HG03378 (cell line): ENCODE measurements around the gene FHOD3.

ENCODE experiments used
- ATAC-seq: cut with Tn5 transposase; IDR thresholded peaks from one replicate; pipeline ENCODE4 v1.9.1; 2021; ENCODE audit warnings: mild to moderate bottlenecking, moderate library complexity; ENCODE audit not compliant: unreplicated experiment

Gene FHOD3

GRCh38 chr18:36680042-36680441 lies 382.5 kb downstream of the FHOD3 start:
- ATAC-seq, result no peak

- no peak for ATAC-seq
These were observed 388.1 kb downstream of the FHOD3 start for GRCh38 chr18:36685580-36685979.

GRCh38 chr18:36688020-36688965 lies 390.8 kb downstream of the FHOD3 start:
- ATAC-seq, result peak; percentile 63

- no peak for ATAC-seq
These were observed 394.9 kb downstream of the FHOD3 start for GRCh38 chr18:36692371-36692770.

GRCh38 chr18:36692921-36693332 lies 395.4 kb downstream of the FHOD3 start:
- no peak for ATAC-seq

- ATAC-seq, result no peak
These were observed 396.6 kb downstream of the FHOD3 start for GRCh38 chr18:36693931-36694620.

- ATAC-seq, result no peak
These were observed 398.3 kb downstream of the FHOD3 start for GRCh38 chr18:36695806-36696205.

- ATAC-seq, result no peak
These were observed 400.4 kb downstream of the FHOD3 start for GRCh38 chr18:36697905-36698304.

- no peak for ATAC-seq
These were observed 403.4 kb downstream of the FHOD3 start for GRCh38 chr18:36700955-36701354.

GRCh38 chr18:36702401-36703013 lies 405.0 kb downstream of the FHOD3 start:
- ATAC-seq, result no peak

GRCh38 chr18:36704156-36704555 lies 406.6 kb downstream of the FHOD3 start:
- no peak for ATAC-seq

- no peak for ATAC-seq
These were observed 408.8 kb downstream of the FHOD3 start for GRCh38 chr18:36706134-36706881.

- ATAC-seq, result no peak
These were observed 410.9 kb downstream of the FHOD3 start for GRCh38 chr18:36708366-36708765.

GRCh38 chr18:36709315-36709714 lies 411.8 kb downstream of the FHOD3 start:
- ATAC-seq, result no peak

GRCh38 chr18:36711014-36711725 lies 413.7 kb downstream of the FHOD3 start:
- ATAC-seq, result no peak

GRCh38 chr18:36711813-36712444 lies 414.4 kb downstream of the FHOD3 start:
- no peak for ATAC-seq

GRCh38 chr18:36714476-36714875 lies 417.0 kb downstream of the FHOD3 start:
- no peak for ATAC-seq

GRCh38 chr18:36717422-36718110 lies 420.1 kb downstream of the FHOD3 start:
- no peak for ATAC-seq

- no peak for ATAC-seq
These were observed 421.3 kb downstream of the FHOD3 start for GRCh38 chr18:36718705-36719328.
